GM12875 (cell line): ENCODE results near the gene PKN2.

Experiments
- H3K4me3 ChIP-seq: one replicate; pipeline ENCODE4 v1.5.1; 2011; ENCODE audit warnings: low read depth, low read length, control low read depth
- TF ChIP-seq, protein P1 (sequence below): IDR thresholded peaks from 2 replicates; pipeline ENCODE4 v1.5.1; 2011; ENCODE audit warnings: low read depth, mild to moderate bottlenecking, control low read depth, inconsistent platforms, low read length, moderate library complexity, borderline replicate concordance; ENCODE audit not compliant: insufficient read depth

Gene PKN2

DNA sequence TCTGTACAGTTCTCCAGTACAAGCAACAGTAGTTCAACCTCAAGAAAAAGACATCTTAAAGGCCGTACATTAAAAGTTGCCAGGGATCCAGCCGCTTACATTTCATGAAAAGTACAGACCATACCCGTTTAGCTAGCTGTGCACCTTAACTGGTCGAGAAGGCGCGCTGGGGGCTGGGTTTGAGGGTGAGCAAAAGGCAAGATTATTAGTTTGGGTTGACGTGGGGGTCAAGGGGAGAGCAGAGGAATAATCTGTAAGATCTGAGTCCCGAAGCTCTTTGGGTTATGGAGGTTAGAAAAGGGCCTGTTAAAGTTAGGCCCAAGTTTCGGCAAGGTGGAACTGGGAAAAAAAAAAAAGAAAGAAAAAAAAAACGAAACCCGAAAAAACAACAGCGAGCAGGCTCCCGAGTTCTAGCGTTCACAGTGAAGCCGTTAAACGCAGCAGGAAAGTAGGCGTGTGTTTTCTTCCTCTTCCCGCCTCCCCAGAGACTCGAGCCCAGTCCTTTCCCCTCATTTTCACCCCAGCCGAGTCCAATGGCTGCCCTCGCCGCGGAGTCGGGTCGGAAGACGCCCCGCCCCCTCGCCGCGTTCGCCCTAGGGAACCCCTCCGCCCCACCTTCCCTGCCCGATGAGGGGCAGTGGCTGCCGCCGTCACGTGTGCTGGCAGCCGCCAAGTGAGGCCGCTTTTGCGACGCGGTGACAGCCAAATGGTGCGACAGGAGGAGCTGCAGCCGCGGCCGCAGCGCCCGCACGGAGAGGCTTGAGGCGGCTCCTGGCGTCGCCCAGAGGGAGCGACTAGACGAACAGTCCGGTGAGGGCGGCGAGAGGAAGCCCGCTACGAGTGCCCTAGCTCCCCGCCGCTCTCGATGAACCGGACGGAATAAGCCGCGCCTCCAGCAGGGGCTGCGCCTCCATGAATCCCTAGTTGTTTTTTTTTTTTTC is at the start of gene PKN2:
Gene PKN2, plus strand, starts transcription at position 733 of the 941 bp plus-strand sequence. CDS start 308 bp downstream, outside the sequence.
- TF ChIP-seq, protein P1, sequence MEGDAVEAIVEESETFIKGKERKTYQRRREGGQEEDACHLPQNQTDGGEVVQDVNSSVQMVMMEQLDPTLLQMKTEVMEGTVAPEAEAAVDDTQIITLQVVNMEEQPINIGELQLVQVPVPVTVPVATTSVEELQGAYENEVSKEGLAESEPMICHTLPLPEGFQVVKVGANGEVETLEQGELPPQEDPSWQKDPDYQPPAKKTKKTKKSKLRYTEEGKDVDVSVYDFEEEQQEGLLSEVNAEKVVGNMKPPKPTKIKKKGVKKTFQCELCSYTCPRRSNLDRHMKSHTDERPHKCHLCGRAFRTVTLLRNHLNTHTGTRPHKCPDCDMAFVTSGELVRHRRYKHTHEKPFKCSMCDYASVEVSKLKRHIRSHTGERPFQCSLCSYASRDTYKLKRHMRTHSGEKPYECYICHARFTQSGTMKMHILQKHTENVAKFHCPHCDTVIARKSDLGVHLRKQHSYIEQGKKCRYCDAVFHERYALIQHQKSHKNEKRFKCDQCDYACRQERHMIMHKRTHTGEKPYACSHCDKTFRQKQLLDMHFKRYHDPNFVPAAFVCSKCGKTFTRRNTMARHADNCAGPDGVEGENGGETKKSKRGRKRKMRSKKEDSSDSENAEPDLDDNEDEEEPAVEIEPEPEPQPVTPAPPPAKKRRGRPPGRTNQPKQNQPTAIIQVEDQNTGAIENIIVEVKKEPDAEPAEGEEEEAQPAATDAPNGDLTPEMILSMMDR: no peak

GRCh38 chr1:88634538-88634937 is 49.5 kb upstream of the PKN2 start:
- TF ChIP-seq, protein P1: no peak
- no peak overlapping the region for H3K4me3 ChIP-seq

More for the DNA sequence above, at the start of gene PKN2:
- peak within 1 kb of the TSS; percentile 84 for H3K4me3 ChIP-seq

DNA sequence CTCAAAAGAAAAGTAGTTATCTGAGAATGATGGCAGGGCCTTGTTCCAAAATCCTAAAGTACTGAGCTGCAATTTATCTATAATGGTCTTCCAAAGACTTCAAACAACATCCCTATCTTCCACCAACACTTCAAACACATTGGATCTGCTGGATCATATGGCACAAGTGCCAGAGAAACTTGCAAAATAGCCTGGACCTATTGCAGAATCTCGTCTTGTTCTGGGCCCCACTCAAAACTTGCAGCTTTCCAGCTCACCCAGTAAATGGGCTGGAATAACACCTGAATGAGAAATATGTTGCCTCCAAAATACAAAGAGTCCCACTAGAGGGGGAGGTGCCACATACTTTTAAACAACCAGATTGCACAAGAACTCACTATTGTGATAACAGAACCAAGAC is 44.0 kb upstream of the PKN2 start:
- TF ChIP-seq, protein P1: no peak
- H3K4me3 ChIP-seq: no peak overlapping the region

DNA sequence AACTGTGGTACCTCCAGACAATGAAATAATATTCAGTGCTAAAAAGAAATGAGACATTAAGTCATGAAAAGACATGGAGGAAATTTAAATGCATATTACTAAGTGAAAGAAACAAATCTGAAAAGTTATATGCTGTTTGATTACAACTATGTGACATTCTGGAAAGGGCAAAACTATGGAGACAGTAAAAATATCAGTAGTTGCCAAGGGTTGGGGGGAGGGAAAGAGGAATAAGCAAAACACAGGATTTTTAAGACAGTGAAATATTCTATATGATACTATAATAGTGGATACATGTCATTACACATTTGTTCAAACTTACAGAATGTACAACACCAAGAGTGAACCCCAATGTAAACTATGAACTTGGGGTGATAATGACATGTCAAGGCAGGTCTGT is 38.2 kb upstream of the PKN2 start:
- TF ChIP-seq, protein P1: no peak
- no peak overlapping the region for H3K4me3 ChIP-seq

- TF ChIP-seq, protein P1: no peak
- H3K4me3 ChIP-seq: no peak overlapping the region
Observed at GRCh38 chr1:88646476-88647248, 37.4 kb upstream of the PKN2 start.

DNA sequence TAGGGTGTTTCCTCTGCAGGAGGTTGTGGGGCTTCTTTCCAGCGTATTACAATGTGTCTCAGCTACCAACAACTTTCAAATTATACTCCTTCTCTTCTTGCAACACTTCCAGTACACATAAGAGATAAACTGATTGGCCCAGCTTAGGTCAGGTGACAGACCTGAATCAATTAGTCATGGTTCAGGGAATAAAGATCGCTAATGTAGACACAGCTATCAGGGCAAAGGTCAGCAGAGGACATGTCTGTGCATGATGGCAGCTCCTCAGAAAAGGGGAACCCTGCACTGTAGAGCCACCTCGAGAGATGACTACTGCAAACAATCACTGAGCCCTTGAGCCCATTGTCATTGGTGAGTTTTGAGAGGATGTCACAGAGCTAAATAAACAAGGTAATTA is 36.8 kb upstream of the PKN2 start:
- no peak overlapping the region for H3K4me3 ChIP-seq
- TF ChIP-seq, protein P1: no peak
